ENCODE measurements around the gene MOB3A. TPM values are rescaled to one million over a fixed set of nuclear protein-coding genes. Genes with fewer than 3 reads are reported as not detected.

The MOB3A gene
- total and polyA plus RNA-seq, 4 donors = 3.4 to 8.7 (median 6.5) TPM

DNA sequence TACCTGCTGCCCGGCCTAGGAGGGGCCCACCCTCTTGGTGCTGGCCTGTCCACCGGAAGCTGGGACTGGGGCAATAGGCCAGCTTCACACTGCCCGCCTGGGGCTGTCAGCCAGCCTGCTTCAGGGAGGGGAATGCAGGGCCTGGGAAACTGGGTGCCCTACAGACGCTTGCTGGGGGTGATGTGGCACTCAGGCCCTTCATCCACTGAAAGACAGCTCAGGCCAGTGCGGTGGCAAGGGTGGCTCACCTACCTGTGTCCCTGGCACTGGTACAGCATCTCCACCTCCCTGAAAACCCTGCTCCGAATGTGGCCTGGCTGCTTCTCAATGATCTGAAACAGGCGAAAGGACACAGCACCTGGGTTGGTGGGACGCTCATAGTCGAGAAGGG lies 52.9 kb downstream of the MOB3A start:
- DNase-seq (ENCODE audit: low spot score) = no peak
- Histone ChIP-seq H3K9ac (ENCODE audit: low read depth in 1 of 2, low read length in 2 of 2) (no peak overlapping the region), H3K4me3 (ENCODE audit: low read depth in 1 of 3, low read length in 3 of 3) (no peak overlapping the region), H3K27me3 (ENCODE audit: control insufficient read depth in 4 of 4, insufficient read depth in 4 of 4, low read length in 3 of 4) (no peaks in the 10 kb centered on the region), H3K9me3 (ENCODE audit: control insufficient read depth in 4 of 4, low read length in 3 of 4) (no peaks in the 10 kb centered on the region), H3K4me1 (ENCODE audit: control insufficient read depth in 4 of 4, insufficient read depth in 4 of 4, low read length in 3 of 4) (peaks cover 41 to 77% (median 70%) of the 10 kb centered on the region in 4 donors), H3K36me3 (ENCODE audit: control insufficient read depth in 4 of 4, insufficient read depth in 3 of 4, low read depth in 1 of 4, low read length in 3 of 4) (peaks cover 6 to 32% (median 17%) of the 10 kb centered on the region in 4 donors), H3K27ac (ENCODE audit: low read depth in 1 of 2, low read length in 2 of 2) (peak overlapping the region; percentile 0 to 58)
- TF ChIP-seq, protein P1, sequence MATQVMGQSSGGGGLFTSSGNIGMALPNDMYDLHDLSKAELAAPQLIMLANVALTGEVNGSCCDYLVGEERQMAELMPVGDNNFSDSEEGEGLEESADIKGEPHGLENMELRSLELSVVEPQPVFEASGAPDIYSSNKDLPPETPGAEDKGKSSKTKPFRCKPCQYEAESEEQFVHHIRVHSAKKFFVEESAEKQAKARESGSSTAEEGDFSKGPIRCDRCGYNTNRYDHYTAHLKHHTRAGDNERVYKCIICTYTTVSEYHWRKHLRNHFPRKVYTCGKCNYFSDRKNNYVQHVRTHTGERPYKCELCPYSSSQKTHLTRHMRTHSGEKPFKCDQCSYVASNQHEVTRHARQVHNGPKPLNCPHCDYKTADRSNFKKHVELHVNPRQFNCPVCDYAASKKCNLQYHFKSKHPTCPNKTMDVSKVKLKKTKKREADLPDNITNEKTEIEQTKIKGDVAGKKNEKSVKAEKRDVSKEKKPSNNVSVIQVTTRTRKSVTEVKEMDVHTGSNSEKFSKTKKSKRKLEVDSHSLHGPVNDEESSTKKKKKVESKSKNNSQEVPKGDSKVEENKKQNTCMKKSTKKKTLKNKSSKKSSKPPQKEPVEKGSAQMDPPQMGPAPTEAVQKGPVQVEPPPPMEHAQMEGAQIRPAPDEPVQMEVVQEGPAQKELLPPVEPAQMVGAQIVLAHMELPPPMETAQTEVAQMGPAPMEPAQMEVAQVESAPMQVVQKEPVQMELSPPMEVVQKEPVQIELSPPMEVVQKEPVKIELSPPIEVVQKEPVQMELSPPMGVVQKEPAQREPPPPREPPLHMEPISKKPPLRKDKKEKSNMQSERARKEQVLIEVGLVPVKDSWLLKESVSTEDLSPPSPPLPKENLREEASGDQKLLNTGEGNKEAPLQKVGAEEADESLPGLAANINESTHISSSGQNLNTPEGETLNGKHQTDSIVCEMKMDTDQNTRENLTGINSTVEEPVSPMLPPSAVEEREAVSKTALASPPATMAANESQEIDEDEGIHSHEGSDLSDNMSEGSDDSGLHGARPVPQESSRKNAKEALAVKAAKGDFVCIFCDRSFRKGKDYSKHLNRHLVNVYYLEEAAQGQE (IDR thresholded peaks at IDR 0.05) = no peak
- TF ChIP-seq ATF3 (IDR thresholded peaks at IDR 0.05) (no peak), JUND (IDR thresholded peaks at IDR 0.05) (no peak), FOXA1 (IDR thresholded peaks at IDR 0.05) (no peak), YY1 (IDR thresholded peaks at IDR 0.05) (no peak), GABPA (IDR thresholded peaks at IDR 0.05 in 1 of 2, conservative IDR thresholded peaks at IDR 0.05 in 1 of 2) (no peak), RXRA (IDR thresholded peaks at IDR 0.05) (no peak), SP1 (IDR thresholded peaks at IDR 0.05) (no peak), TAF1 (conservative IDR thresholded peaks at IDR 0.05) (no peak), RAD21 (IDR thresholded peaks at IDR 0.05) (no peak), FOXA2 (IDR thresholded peaks at IDR 0.05) (no peak), NR2F2 (IDR thresholded peaks at IDR 0.05) (no peak), EGR1 (IDR thresholded peaks at IDR 0.05; ENCODE audit: low read depth in 2 of 2) (no peak), HNF4G (IDR thresholded peaks at IDR 0.05) (no peak), HNF4A (conservative IDR thresholded peaks at IDR 0.05) (no peak)
- TF ChIP-seq, protein P2, sequence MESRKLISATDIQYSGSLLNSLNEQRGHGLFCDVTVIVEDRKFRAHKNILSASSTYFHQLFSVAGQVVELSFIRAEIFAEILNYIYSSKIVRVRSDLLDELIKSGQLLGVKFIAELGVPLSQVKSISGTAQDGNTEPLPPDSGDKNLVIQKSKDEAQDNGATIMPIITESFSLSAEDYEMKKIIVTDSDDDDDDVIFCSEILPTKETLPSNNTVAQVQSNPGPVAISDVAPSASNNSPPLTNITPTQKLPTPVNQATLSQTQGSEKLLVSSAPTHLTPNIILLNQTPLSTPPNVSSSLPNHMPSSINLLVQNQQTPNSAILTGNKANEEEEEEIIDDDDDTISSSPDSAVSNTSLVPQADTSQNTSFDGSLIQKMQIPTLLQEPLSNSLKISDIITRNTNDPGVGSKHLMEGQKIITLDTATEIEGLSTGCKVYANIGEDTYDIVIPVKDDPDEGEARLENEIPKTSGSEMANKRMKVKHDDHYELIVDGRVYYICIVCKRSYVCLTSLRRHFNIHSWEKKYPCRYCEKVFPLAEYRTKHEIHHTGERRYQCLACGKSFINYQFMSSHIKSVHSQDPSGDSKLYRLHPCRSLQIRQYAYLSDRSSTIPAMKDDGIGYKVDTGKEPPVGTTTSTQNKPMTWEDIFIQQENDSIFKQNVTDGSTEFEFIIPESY (IDR thresholded peaks at IDR 0.05) = no peak
- TF ChIP-seq, protein P3, sequence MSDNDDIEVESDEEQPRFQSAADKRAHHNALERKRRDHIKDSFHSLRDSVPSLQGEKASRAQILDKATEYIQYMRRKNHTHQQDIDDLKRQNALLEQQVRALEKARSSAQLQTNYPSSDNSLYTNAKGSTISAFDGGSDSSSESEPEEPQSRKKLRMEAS (IDR thresholded peaks at IDR 0.05) = no peak
- TF ChIP-seq, protein P4, sequence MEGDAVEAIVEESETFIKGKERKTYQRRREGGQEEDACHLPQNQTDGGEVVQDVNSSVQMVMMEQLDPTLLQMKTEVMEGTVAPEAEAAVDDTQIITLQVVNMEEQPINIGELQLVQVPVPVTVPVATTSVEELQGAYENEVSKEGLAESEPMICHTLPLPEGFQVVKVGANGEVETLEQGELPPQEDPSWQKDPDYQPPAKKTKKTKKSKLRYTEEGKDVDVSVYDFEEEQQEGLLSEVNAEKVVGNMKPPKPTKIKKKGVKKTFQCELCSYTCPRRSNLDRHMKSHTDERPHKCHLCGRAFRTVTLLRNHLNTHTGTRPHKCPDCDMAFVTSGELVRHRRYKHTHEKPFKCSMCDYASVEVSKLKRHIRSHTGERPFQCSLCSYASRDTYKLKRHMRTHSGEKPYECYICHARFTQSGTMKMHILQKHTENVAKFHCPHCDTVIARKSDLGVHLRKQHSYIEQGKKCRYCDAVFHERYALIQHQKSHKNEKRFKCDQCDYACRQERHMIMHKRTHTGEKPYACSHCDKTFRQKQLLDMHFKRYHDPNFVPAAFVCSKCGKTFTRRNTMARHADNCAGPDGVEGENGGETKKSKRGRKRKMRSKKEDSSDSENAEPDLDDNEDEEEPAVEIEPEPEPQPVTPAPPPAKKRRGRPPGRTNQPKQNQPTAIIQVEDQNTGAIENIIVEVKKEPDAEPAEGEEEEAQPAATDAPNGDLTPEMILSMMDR (IDR thresholded peaks at IDR 0.05; ENCODE audit: low read depth, low read length, missing input control) = no peak
- WGBS = 49% methylated on average over 9 of the region's 9 CpGs
